Nephron (organoid): ENCODE measurements around the gene CASTOR1.

Experiments
- H3K27ac Mint-ChIP-seq, 3 experiments: 2 replicates each; pipeline ENCODE4 v1.8.0; 2020; ENCODE audit warnings: mixed read lengths in 3 of 3, mild to moderate bottlenecking in 2 of 3, moderate library complexity in 1 of 3
- H3K27me3 Mint-ChIP-seq: 2 replicates; pipeline ENCODE4 v1.8.0; 2021; ENCODE audit warnings: low read depth, mild to moderate bottlenecking, moderate library complexity, mixed read lengths
- H3K36me3 Mint-ChIP-seq: 2 replicates; pipeline ENCODE4 v1.8.0; 2020; ENCODE audit warnings: low read depth, mixed read lengths
- H3K4me1 Mint-ChIP-seq: 2 replicates; pipeline ENCODE4 v1.8.0; 2020; ENCODE audit warnings: mixed read lengths
- H3K4me3 Mint-ChIP-seq, 3 experiments: 2 replicates each; pipeline ENCODE4 v1.8.0; 2020; ENCODE audit warnings: mild to moderate bottlenecking in 3 of 3, mixed read lengths in 3 of 3, moderate library complexity in 2 of 3
- H3K9me3 Mint-ChIP-seq: 2 replicates; pipeline ENCODE4 v1.8.0; 2020; ENCODE audit warnings: mixed read lengths
- CTCF ChIP-seq, 3 experiments: fragments of 200-600 bp; sonication (generic); IDR thresholded peaks; one replicate each; pipeline ENCODE4 v1.5.0; 2021; ENCODE audit warnings: antibody characterized with exemption in 3 of 3; ENCODE audit not compliant: unreplicated experiment in 3 of 3

Gene CASTOR1

GRCh38 chr22:30334646-30335045, 45.3 kb upstream of the CASTOR1 start:
- no peak overlapping the region for H3K4me3 Mint-ChIP-seq
- H3K27me3 Mint-ChIP-seq: no peaks in the 10 kb centered on the region
- no peak overlapping the region for H3K27ac Mint-ChIP-seq
- peaks cover 74% of the 10 kb centered on the region for H3K36me3 Mint-ChIP-seq
- H3K4me1 Mint-ChIP-seq: peaks cover 4% of the 10 kb centered on the region
- no peaks in the 10 kb centered on the region for H3K9me3 Mint-ChIP-seq
- TF ChIP-seq CTCF (IDR thresholded peaks at IDR 0.05; ENCODE audit: unreplicated experiment in 3 of 3): no peak

GRCh38 chr22:30333707-30334087, 44.4 kb upstream of the CASTOR1 start:
- peaks cover 5% of the 10 kb centered on the region for H3K4me1 Mint-ChIP-seq
- H3K36me3 Mint-ChIP-seq: peaks cover 65% of the 10 kb centered on the region
- no peaks in the 10 kb centered on the region for H3K27me3 Mint-ChIP-seq
- no peak overlapping the region for H3K27ac Mint-ChIP-seq
- H3K9me3 Mint-ChIP-seq: no peaks in the 10 kb centered on the region
- no peak overlapping the region for H3K4me3 Mint-ChIP-seq
- TF ChIP-seq CTCF (IDR thresholded peaks at IDR 0.05; ENCODE audit: unreplicated experiment in 3 of 3): no peak

- peaks cover 10% of the 10 kb centered on the region for H3K4me1 Mint-ChIP-seq
- H3K4me3 Mint-ChIP-seq: no peak overlapping the region
- peaks cover 59% of the 10 kb centered on the region for H3K36me3 Mint-ChIP-seq
- no peaks in the 10 kb centered on the region for H3K27me3 Mint-ChIP-seq
- TF ChIP-seq CTCF (IDR thresholded peaks at IDR 0.05; ENCODE audit: unreplicated experiment in 3 of 3): no peak
- no peak overlapping the region for H3K27ac Mint-ChIP-seq
- H3K9me3 Mint-ChIP-seq: no peaks in the 10 kb centered on the region
Measured at GRCh38 chr22:30332994-30333706, 43.8 kb upstream of the CASTOR1 start.

- no peak overlapping the region for H3K27ac Mint-ChIP-seq
- no peaks in the 10 kb centered on the region for H3K9me3 Mint-ChIP-seq
- no peak overlapping the region for H3K4me3 Mint-ChIP-seq
- H3K27me3 Mint-ChIP-seq: no peaks in the 10 kb centered on the region
- peaks cover 53% of the 10 kb centered on the region for H3K36me3 Mint-ChIP-seq
- no peak for TF ChIP-seq CTCF (IDR thresholded peaks at IDR 0.05; ENCODE audit: unreplicated experiment in 3 of 3)
- peaks cover 16% of the 10 kb centered on the region for H3K4me1 Mint-ChIP-seq
Measured at GRCh38 chr22:30332551-30332950, 43.2 kb upstream of the CASTOR1 start.

GRCh38 chr22:30328466-30329049, 39.3 kb upstream of the CASTOR1 start:
- Mint-ChIP-seq H3K9me3 (no peaks in the 10 kb centered on the region), H3K36me3 (peaks cover 14% of the 10 kb centered on the region), H3K27me3 (no peaks in the 10 kb centered on the region), H3K4me3 (peak overlapping the region; percentile 24 to 78 (median 50)), H3K27ac (no peak overlapping the region), H3K4me1 (peaks cover 36% of the 10 kb centered on the region)
- no peak for TF ChIP-seq CTCF (IDR thresholded peaks at IDR 0.05; ENCODE audit: unreplicated experiment in 3 of 3)

GRCh38 chr22:30327864-30328345, 38.6 kb upstream of the CASTOR1 start:
- H3K36me3 Mint-ChIP-seq: peaks cover 14% of the 10 kb centered on the region
- no peaks in the 10 kb centered on the region for H3K27me3 Mint-ChIP-seq
- H3K4me1 Mint-ChIP-seq: peaks cover 40% of the 10 kb centered on the region
- H3K4me3 Mint-ChIP-seq: peak overlapping the region; percentile 77 to 86 (median 86)
- H3K27ac Mint-ChIP-seq: peak overlapping the region; percentile 52 to 60 (median 53)
- TF ChIP-seq CTCF (IDR thresholded peaks at IDR 0.05; ENCODE audit: unreplicated experiment in 3 of 3): no peak
- H3K9me3 Mint-ChIP-seq: no peaks in the 10 kb centered on the region
